RPMI7951 (cell line): ENCODE results near the gene CLGN. TPM values are rescaled to one million over a fixed set of nuclear protein-coding genes. Genes with fewer than 3 reads are reported as not detected.
A peak's percentile ranks its signal among the peaks of the same experiment; 100 is the strongest.

Experiments used
- DNase-seq: peaks from one replicate; pipeline ENCODE4 v3.0.0-alpha.2; 2012; ENCODE audit warnings: low read depth
- total RNA-seq: library from RNA; depleted of rRNA; stranded (reverse); fragments of >200 nt; shearing (Covaris generic); gene quantifications from 2 replicates; pipeline ENCODE4 v1.2.3, GENCODE V29; 2014

Gene CLGN
- total RNA-seq, 1 experiment from 2014 or later = 1.3 TPM

- DNase-seq = no peak
Observed at GRCh38 chr4:140374130-140374477, 53.3 kb downstream of the CLGN start.

GRCh38 chr4:140373328-140374129, 53.9 kb downstream of the CLGN start, which contains the start of gene SCOC:
TSS of gene SCOC (plus strand) at chr4:140373646. CDS start at chr4:140379171, 5,525 bp downstream.
- peak; percentile 98 for DNase-seq

GRCh38 chr4:140372751-140373327, 54.6 kb downstream of the CLGN start:
- peak; percentile 4 for DNase-seq

- DNase-seq = no peak
Observed at GRCh38 chr4:140368686-140369085, 58.8 kb downstream of the CLGN start.

- DNase-seq = peak; percentile 32
Observed at GRCh38 chr4:140367738-140368137, 59.7 kb downstream of the CLGN start.

GRCh38 chr4:140363558-140363957, 63.9 kb downstream of the CLGN start:
- no peak for DNase-seq

- no peak for DNase-seq
Observed at GRCh38 chr4:140363051-140363450, 64.4 kb downstream of the CLGN start.

GRCh38 chr4:140361099-140361498, 66.3 kb downstream of the CLGN start:
- DNase-seq = no peak

GRCh38 chr4:140359562-140360427, 67.7 kb downstream of the CLGN start:
- DNase-seq = peak; percentile 68

- no peak for DNase-seq
Observed at GRCh38 chr4:140358281-140358680, 69.2 kb downstream of the CLGN start.

GRCh38 chr4:140357868-140358267, 69.6 kb downstream of the CLGN start:
- DNase-seq = no peak

- DNase-seq = no peak
Observed at GRCh38 chr4:140355288-140355687, 72.2 kb downstream of the CLGN start.

- no peak for DNase-seq
Observed at GRCh38 chr4:140353786-140354185, 73.7 kb downstream of the CLGN start.

GRCh38 chr4:140351093-140352075, 76.1 kb downstream of the CLGN start:
- DNase-seq = no peak

GRCh38 chr4:140349816-140350215, 77.6 kb downstream of the CLGN start:
- no peak for DNase-seq

- DNase-seq = no peak
Observed at GRCh38 chr4:140346136-140346535, 81.3 kb downstream of the CLGN start.

GRCh38 chr4:140344621-140345020, 82.8 kb downstream of the CLGN start:
- no peak for DNase-seq

- no peak for DNase-seq
Observed at GRCh38 chr4:140344101-140344500, 83.3 kb downstream of the CLGN start.

- DNase-seq = no peak
Observed at GRCh38 chr4:140343303-140343702, 84.1 kb downstream of the CLGN start.

- no peak for DNase-seq
Observed at GRCh38 chr4:140342620-140343019, 84.8 kb downstream of the CLGN start.
